Adrenal gland (tissue), 12 donors: ENCODE measurements around the gene NSG2. TPM values are rescaled to one million over a fixed set of nuclear protein-coding genes. Genes with fewer than 3 reads are reported as not detected.

Experiments used
- DNase-seq, 7 donors: peaks; one replicate each; pipeline ENCODE4 v3.0.0-alpha.2; 2019 to 2020
- H3K27ac ChIP-seq, 5 donors: fragments of 200-600 bp; sonication (generic) in 4 of 5; 1 replicate in 3 of 5; 2 replicates in 2 of 5; pipeline versions ENCODE4 v1.5.1 to v1.8.0; 2016 to 2020; ENCODE audit warnings: mild to moderate bottlenecking in 1 of 5
- H3K27me3 ChIP-seq: fragments of 200-600 bp; 2 replicates; pipeline ENCODE4 v1.8.0; 2021
- H3K36me3 ChIP-seq, 2 donors: fragments of 200-600 bp; replicated peaks in 1 of 2; 1 replicate in 1 of 2; 2 replicates in 1 of 2; pipeline versions ENCODE4 v1.5.1 to v1.8.0; 2018 to 2022
- H3K4me1 ChIP-seq, 2 donors: fragments of 200-600 bp; replicated peaks in 1 of 2; 1 replicate in 1 of 2; 2 replicates in 1 of 2; pipeline versions ENCODE4 v1.5.1 to v1.8.0; 2018 to 2021
- H3K4me3 ChIP-seq, 4 donors: fragments of 200-600 bp; sonication (generic) in 3 of 4; one replicate each; pipeline ENCODE4 v1.5.1; 2016 to 2018
- H3K9me3 ChIP-seq, 3 donors: fragments of 200-600 bp; sonication (generic) in 1 of 3; replicated peaks in 1 of 3; 1 replicate in 2 of 3; 2 replicates in 1 of 3; pipeline versions ENCODE4 v1.5.1 to v1.8.0; 2016 to 2021
- POLR2A ChIP-seq, 2 donors: fragments of 450-650 bp; IDR thresholded peaks; one replicate each; pipeline ENCODE4 v1.6.1; 2017; ENCODE audit warnings: antibody characterized with exemption in 2 of 2, mild to moderate bottlenecking in 2 of 2, moderate library complexity in 1 of 2
- WGBS, 4 donors: extraction: QIAGEN DNeasy Blood & Tissue Kit in 2 of 4; methylation state at CpG; one replicate each; pipeline versions ENCODE4 v1.1.5 to v1.1.7; 2013 to 2017; 5-methylcytosine and 5-hydroxymethylcytosine counted together
- intact Hi-C, 2 donors: fragments of 100-400 bp; cut with DNase I; formaldehyde crosslinking; loops; one replicate each; pipeline versions ENCODE4 v1.14.1 to v1.15.0; 2022 to 2023
- polyA plus RNA-seq, 3 donors: library from polyadenylated mRNA; stranded (reverse); fragments of 200-250 nt in 2 of 3; fragments of 350-450 nt in 1 of 3; fragmentation: Illumina TruSeq in 1 of 3; extraction: RNeasy Lipid Tissue Mini Kit (QIAGEN cat#74804) in 1 of 3; gene quantifications; one replicate each; pipeline ENCODE4 v1.2.3, GENCODE V29; 2013 to 2014
- total RNA-seq, 9 donors: library from RNA; depleted of rRNA in 4 of 9; stranded (reverse); fragments of >200 nt in 4 of 9; fragments of 120-200 nt in 1 of 9; fragmentation: NEBNext Ultra II Directional in 1 of 9; extraction: Animal tissue kit (Norgen Biotek cat#: 25700) in 1 of 9; gene quantifications; one replicate each; pipeline versions ENCODE4 v1.1.0 to v1.2.4, GENCODE V29; 2013 to 2023
- TF ChIP-seq, protein P1 (sequence below), 6 experiments: fragments of 450-650 bp in 4 of 6; fragments of 200-600 bp in 2 of 6; sonication (generic) in 1 of 6; IDR thresholded peaks; 1 replicate in 5 of 6; 2 replicates in 1 of 6; pipeline versions ENCODE4 v1.5.1 to v1.8.0; 2016 to 2021; ENCODE audit warnings: antibody characterized with exemption in 6 of 6, mild to moderate bottlenecking in 2 of 6, moderate library complexity in 1 of 6
- donor health status: healthy with polysubstance abuse.
- donor health status: Bipolar disorder and iron deficiency.
- donor health status: DM: yes; HTN: yes; CAD: no.
- donor health status: DM: no; HTN: no; CAD: no.
- donor health status: DM: no; HTN: no; CAD: no.
- donor health status: DM: yes; HTN: yes; CAD: no.

NSG2 gene
- total and polyA plus RNA-seq, 12 donors, result 0.25 to 40.9 (median 11.7) TPM; not detected in 1

- DNase-seq, result no peak
- Histone ChIP-seq H3K36me3 (no peaks in the 10 kb centered on the region), H3K27me3 (no peaks in the 10 kb centered on the region), H3K4me1 (peaks cover 0 to 4% of the 10 kb centered on the region in 2 donors), H3K4me3 (no peak overlapping the region), H3K9me3 (no peaks in the 10 kb centered on the region), H3K27ac (no peak overlapping the region)
- intact Hi-C loops, result no loop called here
- no peak for TF ChIP-seq POLR2A (IDR thresholded peaks at IDR 0.05)
- TF ChIP-seq, protein P1, sequence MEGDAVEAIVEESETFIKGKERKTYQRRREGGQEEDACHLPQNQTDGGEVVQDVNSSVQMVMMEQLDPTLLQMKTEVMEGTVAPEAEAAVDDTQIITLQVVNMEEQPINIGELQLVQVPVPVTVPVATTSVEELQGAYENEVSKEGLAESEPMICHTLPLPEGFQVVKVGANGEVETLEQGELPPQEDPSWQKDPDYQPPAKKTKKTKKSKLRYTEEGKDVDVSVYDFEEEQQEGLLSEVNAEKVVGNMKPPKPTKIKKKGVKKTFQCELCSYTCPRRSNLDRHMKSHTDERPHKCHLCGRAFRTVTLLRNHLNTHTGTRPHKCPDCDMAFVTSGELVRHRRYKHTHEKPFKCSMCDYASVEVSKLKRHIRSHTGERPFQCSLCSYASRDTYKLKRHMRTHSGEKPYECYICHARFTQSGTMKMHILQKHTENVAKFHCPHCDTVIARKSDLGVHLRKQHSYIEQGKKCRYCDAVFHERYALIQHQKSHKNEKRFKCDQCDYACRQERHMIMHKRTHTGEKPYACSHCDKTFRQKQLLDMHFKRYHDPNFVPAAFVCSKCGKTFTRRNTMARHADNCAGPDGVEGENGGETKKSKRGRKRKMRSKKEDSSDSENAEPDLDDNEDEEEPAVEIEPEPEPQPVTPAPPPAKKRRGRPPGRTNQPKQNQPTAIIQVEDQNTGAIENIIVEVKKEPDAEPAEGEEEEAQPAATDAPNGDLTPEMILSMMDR (IDR thresholded peaks at IDR 0.05), result no peak
- WGBS, 4 donors, result 41 to 62% (median 54%) methylated on average over 3 of the region's 3 CpGs
Measured at GRCh38 chr5:174139623-174140022, 94.1 kb downstream of the NSG2 start.

DNA sequence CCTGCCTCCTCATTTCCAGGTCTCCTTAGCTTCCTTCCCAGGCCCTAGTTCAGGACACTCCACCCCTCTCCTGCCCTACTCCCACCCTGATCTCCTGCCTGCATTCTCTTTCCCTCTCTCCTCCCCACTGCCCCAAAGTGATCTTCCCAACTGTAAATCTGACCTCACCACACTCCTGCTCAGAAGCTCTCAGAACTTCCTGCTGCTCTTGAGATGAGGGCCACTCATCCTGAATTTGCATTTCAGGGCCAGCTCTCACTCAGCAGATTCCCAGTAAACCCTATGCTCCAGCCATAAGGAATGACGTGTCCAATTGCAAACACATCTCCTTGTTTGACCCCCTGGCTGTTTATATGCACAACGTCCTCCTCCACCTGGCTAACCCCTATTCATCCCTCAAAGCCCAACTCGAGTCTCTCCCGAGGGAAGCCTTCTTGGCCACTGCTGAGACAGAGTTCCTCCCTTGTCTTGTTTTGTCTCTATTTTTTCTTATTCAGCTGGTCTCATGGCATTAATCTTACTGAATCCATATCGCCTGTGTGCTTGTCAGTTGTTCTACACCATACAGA, 95.0 kb downstream of the NSG2 start:
- peaks cover 0 to 4% of the 10 kb centered on the region in 2 donors for H3K4me1 ChIP-seq
- no peaks in the 10 kb centered on the region for H3K27me3 ChIP-seq
- TF ChIP-seq, protein P1 (IDR thresholded peaks at IDR 0.05), result no peak
- no peak for TF ChIP-seq POLR2A (IDR thresholded peaks at IDR 0.05)
- 79 to 84% (median 82%) methylated on average over 5 of the region's 5 CpGs for WGBS, 4 donors
- H3K27ac ChIP-seq, result no peak overlapping the region
- H3K9me3 ChIP-seq, result no peaks in the 10 kb centered on the region
- DNase-seq, result no peak
- H3K36me3 ChIP-seq, result no peaks in the 10 kb centered on the region
- intact Hi-C loops, result no loop called here
- H3K4me3 ChIP-seq, result no peak overlapping the region

GRCh38 chr5:174141398-174141797, 95.9 kb downstream of the NSG2 start:
- H3K4me1 ChIP-seq, result peaks cover 0 to 4% of the 10 kb centered on the region in 2 donors

GRCh38 chr5:174145091-174145490, 99.6 kb downstream of the NSG2 start:
- Histone ChIP-seq H3K4me1 (no peaks in the 10 kb centered on the region), H3K27ac (no peak overlapping the region), H3K36me3 (no peaks in the 10 kb centered on the region), H3K27me3 (no peaks in the 10 kb centered on the region), H3K9me3 (no peaks in the 10 kb centered on the region), H3K4me3 (no peak overlapping the region)
- no peak for TF ChIP-seq POLR2A (IDR thresholded peaks at IDR 0.05)
- TF ChIP-seq, protein P1 (IDR thresholded peaks at IDR 0.05), result no peak
- intact Hi-C loops, result no loop called here
- 53 to 73% (median 62%) methylated on average over 2 of the region's 2 CpGs for WGBS, 4 donors
- DNase-seq, result no peak

More at GRCh38 chr5:174141398-174141797, 95.9 kb downstream of the NSG2 start:
- H3K27me3 ChIP-seq, result no peaks in the 10 kb centered on the region
- no peaks in the 10 kb centered on the region for H3K9me3 ChIP-seq
- no peak for DNase-seq
- no peak overlapping the region for H3K4me3 ChIP-seq
- TF ChIP-seq, protein P1 (IDR thresholded peaks at IDR 0.05), result no peak
- no peak for TF ChIP-seq POLR2A (IDR thresholded peaks at IDR 0.05)
- H3K27ac ChIP-seq, result no peak overlapping the region
- 70 to 85% (median 78%) methylated on average over 6 of the region's 6 CpGs for whole genome bisulfite sequencing, 4 donors
- intact Hi-C loops, result no loop called here
- no peaks in the 10 kb centered on the region for H3K36me3 ChIP-seq
